ENCODE results near the gene SIX3. TPM values are rescaled to one million over a fixed set of nuclear protein-coding genes. Genes with fewer than 3 reads are reported as not detected.

Gene SIX3
- total and polyA plus RNA-seq, 8 donors: 0.19 to 1.7 (median 0.31) TPM

DNA sequence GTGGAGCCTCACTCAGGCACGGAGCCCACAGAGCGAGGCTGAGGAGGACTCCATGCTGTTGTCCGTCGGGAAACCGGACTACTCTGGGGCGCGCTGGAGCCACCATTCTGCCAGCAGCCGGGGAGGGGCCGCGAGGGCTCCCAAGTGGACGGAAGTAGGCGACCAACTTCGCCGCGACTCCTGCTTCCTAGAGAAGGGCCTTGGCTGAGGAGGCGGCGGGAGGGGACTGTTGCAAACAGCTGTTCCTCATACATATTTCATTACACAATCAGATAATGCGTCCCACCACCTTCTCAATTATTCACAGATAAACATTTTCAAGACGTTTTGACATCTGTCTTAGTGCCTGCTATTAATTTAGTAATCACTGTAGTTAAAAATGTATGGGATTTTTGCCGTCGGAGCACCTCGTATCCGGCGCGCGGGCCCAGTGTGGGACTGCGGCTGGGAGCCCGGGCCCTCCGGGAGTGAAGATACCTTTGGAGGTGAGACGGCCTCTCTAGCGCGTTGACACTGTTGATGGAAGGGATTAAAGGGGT lies 11.7 kb upstream of the SIX3 start:
- no peaks in the 10 kb centered on the region for H3K9me3 ChIP-seq
- TF ChIP-seq, protein P1, sequence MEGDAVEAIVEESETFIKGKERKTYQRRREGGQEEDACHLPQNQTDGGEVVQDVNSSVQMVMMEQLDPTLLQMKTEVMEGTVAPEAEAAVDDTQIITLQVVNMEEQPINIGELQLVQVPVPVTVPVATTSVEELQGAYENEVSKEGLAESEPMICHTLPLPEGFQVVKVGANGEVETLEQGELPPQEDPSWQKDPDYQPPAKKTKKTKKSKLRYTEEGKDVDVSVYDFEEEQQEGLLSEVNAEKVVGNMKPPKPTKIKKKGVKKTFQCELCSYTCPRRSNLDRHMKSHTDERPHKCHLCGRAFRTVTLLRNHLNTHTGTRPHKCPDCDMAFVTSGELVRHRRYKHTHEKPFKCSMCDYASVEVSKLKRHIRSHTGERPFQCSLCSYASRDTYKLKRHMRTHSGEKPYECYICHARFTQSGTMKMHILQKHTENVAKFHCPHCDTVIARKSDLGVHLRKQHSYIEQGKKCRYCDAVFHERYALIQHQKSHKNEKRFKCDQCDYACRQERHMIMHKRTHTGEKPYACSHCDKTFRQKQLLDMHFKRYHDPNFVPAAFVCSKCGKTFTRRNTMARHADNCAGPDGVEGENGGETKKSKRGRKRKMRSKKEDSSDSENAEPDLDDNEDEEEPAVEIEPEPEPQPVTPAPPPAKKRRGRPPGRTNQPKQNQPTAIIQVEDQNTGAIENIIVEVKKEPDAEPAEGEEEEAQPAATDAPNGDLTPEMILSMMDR (IDR thresholded peaks at IDR 0.05): no peak
- H3K27me3 ChIP-seq: peaks cover 0 to 50% (median 15%) of the 10 kb centered on the region in 4 donors
- 14 to 20% methylated on average over 32 of the region's 32 CpGs for WGBS, 2 donors
- FAIRE-seq: no peak
- H3K36me3 ChIP-seq: no peaks in the 10 kb centered on the region
- no peak overlapping the region for H3K4me3 ChIP-seq
- ATAC-seq: no peak
- peaks cover 0 to 6% (median 0%) of the 10 kb centered on the region in 3 donors for H3K4me1 ChIP-seq
- intact Hi-C loops (cut with DNase I): no loop called here
- no peak for DNase-seq
- no peak overlapping the region for H3K27ac ChIP-seq

DNA sequence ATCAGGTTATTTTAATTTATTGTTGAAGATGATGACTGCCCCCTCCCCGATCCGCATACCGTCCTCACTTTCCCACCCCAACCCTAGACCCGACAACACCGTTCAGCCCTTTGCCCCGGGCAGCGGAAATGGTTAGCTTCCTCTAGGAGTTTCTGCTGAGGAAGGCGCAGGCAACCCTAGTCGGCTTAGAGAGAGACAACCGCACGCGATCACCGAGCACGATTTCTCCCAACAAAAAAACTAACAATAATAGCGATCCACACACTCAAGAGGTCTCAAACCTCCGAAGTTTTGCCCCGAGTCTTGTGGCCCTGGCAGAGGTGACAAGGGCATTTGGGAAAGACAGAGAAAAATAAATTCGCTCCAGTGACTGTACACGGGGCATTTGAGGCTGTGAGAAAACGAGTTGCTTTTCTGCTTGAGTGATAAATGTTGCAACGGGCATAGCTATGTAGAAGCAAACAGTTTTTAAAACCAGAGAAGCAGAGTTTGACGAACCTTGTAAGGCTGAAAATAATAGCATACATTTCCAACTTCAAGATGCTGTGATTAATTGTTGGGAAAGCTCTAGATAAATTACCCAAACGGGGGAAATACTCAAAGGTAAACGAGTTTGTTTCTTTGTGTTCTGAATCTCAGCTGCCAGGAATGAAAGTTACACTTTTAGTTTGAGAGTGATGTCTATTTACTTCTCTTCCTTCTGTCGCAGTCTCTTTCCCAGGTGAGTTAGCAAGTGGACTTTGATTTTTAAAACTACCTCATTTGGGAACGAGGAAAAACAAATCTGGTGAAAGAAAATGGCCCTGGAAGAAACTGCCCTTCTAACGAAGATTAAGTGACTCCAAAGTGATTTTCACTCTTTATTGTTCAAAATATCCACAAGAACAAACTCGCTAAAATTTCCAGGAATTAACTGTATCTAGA lies 11.0 kb upstream of the SIX3 start:
- 21 to 23% methylated on average over 28 of the region's 28 CpGs for WGBS, 2 donors
- no peaks in the 10 kb centered on the region for H3K36me3 ChIP-seq
- no peak for ATAC-seq
- intact Hi-C loops (cut with DNase I): no loop called here
- peaks cover 0 to 6% (median 0%) of the 10 kb centered on the region in 3 donors for H3K4me1 ChIP-seq
- TF ChIP-seq, protein P1 (IDR thresholded peaks at IDR 0.05): no peak
- H3K9me3 ChIP-seq: no peaks in the 10 kb centered on the region
- DNase-seq: no peak
- no peak overlapping the region for H3K4me3 ChIP-seq
- no peak for FAIRE-seq
- no peak overlapping the region for H3K27ac ChIP-seq
- H3K27me3 ChIP-seq: peaks cover 0 to 46% (median 15%) of the 10 kb centered on the region in 4 donors

DNA sequence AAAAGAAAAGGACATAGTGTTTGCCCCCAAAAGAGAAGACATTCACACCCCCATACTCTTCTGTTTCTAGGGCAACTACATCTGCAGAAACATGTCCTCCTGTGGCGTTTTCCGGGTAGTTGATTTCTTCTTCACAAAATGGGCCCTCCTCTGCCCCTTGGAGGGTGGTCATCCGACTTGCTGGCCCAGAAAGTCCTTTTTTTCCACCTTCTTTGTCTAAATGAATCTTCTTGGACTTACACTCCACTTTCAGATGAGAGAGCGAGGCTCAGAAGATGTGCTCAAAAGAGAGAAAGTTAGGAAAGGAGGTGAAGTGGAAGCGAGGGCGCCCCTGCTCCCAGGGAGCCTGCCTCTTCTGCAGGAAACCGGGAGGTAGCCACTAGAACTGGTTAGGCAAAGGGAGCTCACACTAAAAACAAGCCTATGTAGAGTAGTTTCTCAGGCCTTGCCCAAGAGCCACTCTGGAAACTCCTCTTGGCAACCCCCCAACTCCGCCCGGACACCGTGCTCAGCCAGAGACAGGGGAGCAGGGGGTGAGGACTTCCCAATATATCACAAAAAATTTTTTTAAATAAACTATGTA lies 10.2 kb upstream of the SIX3 start:
- Histone ChIP-seq H3K4me3 (no peak overlapping the region), H3K36me3 (no peaks in the 10 kb centered on the region), H3K27me3 (peaks cover 0 to 41% (median 14%) of the 10 kb centered on the region in 4 donors), H3K27ac (no peak overlapping the region), H3K4me1 (peaks cover 0 to 6% (median 0%) of the 10 kb centered on the region in 3 donors), H3K9me3 (no peaks in the 10 kb centered on the region)
- TF ChIP-seq, protein P1 (IDR thresholded peaks at IDR 0.05): no peak
- DNase-seq (no peak), FAIRE-seq (no peak), ATAC-seq (no peak)
- WGBS, 2 donors: 73 to 81% methylated on average over 10 of the region's 10 CpGs
- intact Hi-C loops (cut with DNase I): no loop called here

DNA sequence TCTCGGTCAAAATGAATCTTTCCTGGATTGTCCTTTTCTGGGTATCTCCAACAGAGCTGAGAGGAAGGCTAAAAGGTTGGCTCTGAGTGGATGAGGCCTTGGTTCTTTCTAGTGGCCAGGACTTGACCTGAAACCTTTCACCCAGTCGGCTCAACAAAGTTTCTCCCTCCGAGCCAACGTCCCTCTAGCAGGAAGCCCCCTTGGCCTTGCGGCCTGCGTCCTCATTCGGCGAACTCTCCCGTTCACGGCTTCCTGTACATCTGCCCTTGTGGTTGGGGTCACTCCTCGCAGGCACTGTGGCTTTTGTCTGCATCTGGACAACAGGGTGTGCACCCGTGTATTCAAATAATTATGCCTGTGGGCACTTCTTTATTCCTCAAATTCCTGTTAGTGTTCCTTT lies 9.4 kb upstream of the SIX3 start:
- Histone ChIP-seq H3K4me1 (peaks cover 0 to 6% (median 0%) of the 10 kb centered on the region in 3 donors), H3K4me3 (no peak overlapping the region), H3K36me3 (no peaks in the 10 kb centered on the region), H3K9me3 (no peaks in the 10 kb centered on the region), H3K27ac (no peak overlapping the region), H3K27me3 (peaks cover 0 to 37% (median 14%) of the 10 kb centered on the region in 4 donors)
- TF ChIP-seq, protein P1 (IDR thresholded peaks at IDR 0.05): no peak
- intact Hi-C loops (cut with DNase I): no loop called here
- no peak for ATAC-seq
- no peak for DNase-seq
- WGBS, 2 donors: 53 to 59% methylated on average over 12 of the region's 12 CpGs
- FAIRE-seq: no peak
